GM23338 (cell line): Measurements from ENCODE around the gene FBXW11. TPM values are rescaled to one million over a fixed set of nuclear protein-coding genes. Genes with fewer than 3 reads are reported as not detected.

ENCODE experiments used
- CREB1 ChIP-seq: fragments of 250-450 bp; sonication (Bioruptor Pico); IDR thresholded peaks from 2 replicates; pipeline ENCODE4 v1.5.0; 2020; ENCODE audit warnings: low read depth, mild to moderate bottlenecking, moderate library complexity
- ETS1 ChIP-seq: IDR thresholded peaks from 2 replicates; pipeline ENCODE4 v1.6.1; 2016; ENCODE audit warnings: antibody characterized with exemption
- EZH2 ChIP-seq: fragments of 200-600 bp; sonication (generic); IDR thresholded peaks from one replicate; pipeline ENCODE4 v1.8.0; 2017; ENCODE audit warnings: antibody characterized with exemption, mild to moderate bottlenecking, low read depth; ENCODE audit not compliant: unreplicated experiment
- EZH2phosphoT487 ChIP-seq: fragments of 200-600 bp; sonication (generic); IDR thresholded peaks from one replicate; pipeline ENCODE4 v1.8.1; 2018; ENCODE audit warnings: antibody characterized with exemption; ENCODE audit not compliant: unreplicated experiment
- NANOG ChIP-seq: IDR thresholded peaks from 2 replicates; pipeline ENCODE4 v1.6.1; 2016; ENCODE audit warnings: antibody characterized with exemption, borderline replicate concordance
- POLR2AphosphoS5 ChIP-seq: IDR thresholded peaks from 2 replicates; pipeline ENCODE4 v1.6.1; 2016; ENCODE audit warnings: antibody characterized with exemption, low read depth
- REST ChIP-seq: IDR thresholded peaks from one replicate; pipeline ENCODE4 v1.6.1; 2018; ENCODE audit warnings: antibody characterized with exemption; ENCODE audit not compliant: unreplicated experiment
- ZNF114 ChIP-seq: fragments of 250-450 bp; sonication (Bioruptor Pico); IDR thresholded peaks from 2 replicates; pipeline ENCODE4 v1.5.0; 2020; ENCODE audit warnings: mild to moderate bottlenecking, moderate library complexity
- ZNF462 ChIP-seq: fragments of 250-450 bp; sonication (Bioruptor Pico); IDR thresholded peaks from 2 replicates; pipeline ENCODE4 v1.5.0; 2020; ENCODE audit warnings: mild to moderate bottlenecking, moderate library complexity
- polyA plus RNA-seq: library from polyadenylated mRNA; unstranded; fragments of >200 nt; fragmentation: Nextera tagmentation; extraction: Ambion mirVana; gene quantifications from 2 replicates; pipeline ENCODE4 v1.2.1, GENCODE V29; 2016
- total RNA-seq: library from RNA; depleted of rRNA; stranded (reverse); fragments of >200 nt; shearing (Covaris generic); gene quantifications from 2 replicates; pipeline ENCODE4 v1.2.3, GENCODE V29; 2014

FBXW11 gene
- total and polyA plus RNA-seq, 2 experiments from 2014 or later, result 45.0 to 88.0 TPM

- TF ChIP-seq ZNF462 (CRISPR knock-in tag) (no peak), EZH2phosphoT487 (no peak), EZH2 (no peak), ZNF114 (CRISPR knock-in tag) (no peak), CREB1 (no peak), REST (no peak), ETS1 (no peak), POLR2AphosphoS5 (no peak), NANOG (no peak)
Observed at GRCh38 chr5:171840066-171840465, 166.4 kb downstream of the FBXW11 start (continued).
